HAP-1 (cell line): Measurements from ENCODE around the gene PMIS2.

ENCODE experiments used
- DNase-seq, 2 experiments: peaks; one replicate each; pipeline ENCODE4 v3.0.0-alpha.2; 2016 to 2020; ENCODE audit warnings: low spot score in 2 of 2
- H3K27me3 ChIP-seq: fragments of 250-450 bp; sonication (Bioruptor Pico); 2 replicates; pipeline ENCODE4 v1.5.1; 2020; ENCODE audit warnings: low read depth, mild to moderate bottlenecking, moderate library complexity
- H3K36me3 ChIP-seq: fragments of 250-450 bp; sonication (Bioruptor Pico); replicated peaks from 2 replicates; pipeline ENCODE4 v1.5.1; 2020; ENCODE audit warnings: mild to moderate bottlenecking
- H3K4me1 ChIP-seq: fragments of 250-450 bp; sonication (Bioruptor Pico); 2 replicates; pipeline ENCODE4 v1.5.1; 2020; ENCODE audit warnings: mild to moderate bottlenecking
- H3K4me3 ChIP-seq: fragments of 250-450 bp; sonication (Bioruptor Pico); 2 replicates; pipeline ENCODE4 v1.5.1; 2020; ENCODE audit warnings: mild to moderate bottlenecking, moderate library complexity
- H3K9me3 ChIP-seq: fragments of 250-450 bp; sonication (Bioruptor Pico); 2 replicates; pipeline ENCODE4 v1.5.1; 2020; ENCODE audit warnings: mild to moderate bottlenecking, moderate library complexity
- in situ Hi-C: fragments of 300-500 bp; cut with MboI; formaldehyde crosslinking; loops from 3 replicates; pipeline ENCODE4 v1.14.3; 2020; ENCODE audit warnings: low sequenced_read_pairs, inconsistent platforms, mixed read lengths

The PMIS2 gene

DNA sequence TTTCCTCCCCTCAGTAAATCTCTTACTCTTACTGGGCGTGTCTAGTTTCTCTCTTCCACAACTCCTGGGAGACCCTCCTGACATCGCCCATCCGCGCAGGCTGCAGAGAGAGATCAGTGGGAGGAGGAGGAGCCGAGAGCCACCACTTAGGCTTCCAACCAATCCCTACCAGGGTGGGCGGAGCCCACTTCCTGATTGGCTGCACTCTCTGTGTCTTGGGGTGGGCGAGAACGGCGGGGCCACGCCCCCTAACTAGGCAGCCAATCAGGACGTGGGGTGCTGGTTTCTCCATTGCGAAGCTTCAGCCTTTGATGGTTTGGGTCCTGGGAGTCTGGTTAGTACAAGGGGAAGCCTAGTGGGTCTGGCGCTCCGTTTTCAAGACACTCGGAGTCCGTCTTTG, at the start of gene PMIS2:
Gene PMIS2 (plus strand): TSS at position 326 of the 400 bp plus-strand sequence. CDS start 87 bp downstream, outside the sequence.
- Histone ChIP-seq H3K27me3 (no peaks in the 10 kb centered on the region), H3K4me3 (no peak within 1 kb of the TSS), H3K4me1 (no peaks in the 10 kb centered on the region), H3K9me3 (no peaks in the 10 kb centered on the region), H3K36me3 (no peaks in the 10 kb centered on the region)
- in situ Hi-C loops, result no loop called here
- peak in 1 of 2 experiments; percentile 40 for DNase-seq

DNA sequence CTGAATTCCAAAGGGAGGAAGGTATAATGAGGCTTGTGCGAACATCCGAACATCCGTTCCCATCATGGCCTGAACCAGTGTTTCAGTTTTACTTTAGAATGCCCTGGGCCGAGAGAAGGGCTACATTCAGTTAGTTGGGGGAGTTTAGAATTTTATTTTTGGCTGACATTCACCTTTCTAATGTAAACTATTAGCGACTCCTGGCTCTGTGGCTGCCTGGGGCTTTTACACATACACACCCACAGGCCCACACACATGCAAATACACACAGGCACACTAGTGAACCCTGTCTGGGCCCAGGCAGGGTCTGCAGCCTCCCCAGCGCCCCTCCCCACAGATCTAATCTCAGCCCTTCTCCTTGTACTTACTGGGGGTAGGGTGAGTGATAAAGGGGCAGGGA, 46.7 kb upstream of the PMIS2 start:
- Histone ChIP-seq H3K27me3 (no peaks in the 10 kb centered on the region), H3K36me3 (peaks cover 28% of the 10 kb centered on the region), H3K4me1 (peaks cover 2% of the 10 kb centered on the region), H3K4me3 (no peak overlapping the region), H3K9me3 (no peaks in the 10 kb centered on the region)
- DNase-seq, result no peak
- in situ Hi-C loops, result no loop called here

DNA sequence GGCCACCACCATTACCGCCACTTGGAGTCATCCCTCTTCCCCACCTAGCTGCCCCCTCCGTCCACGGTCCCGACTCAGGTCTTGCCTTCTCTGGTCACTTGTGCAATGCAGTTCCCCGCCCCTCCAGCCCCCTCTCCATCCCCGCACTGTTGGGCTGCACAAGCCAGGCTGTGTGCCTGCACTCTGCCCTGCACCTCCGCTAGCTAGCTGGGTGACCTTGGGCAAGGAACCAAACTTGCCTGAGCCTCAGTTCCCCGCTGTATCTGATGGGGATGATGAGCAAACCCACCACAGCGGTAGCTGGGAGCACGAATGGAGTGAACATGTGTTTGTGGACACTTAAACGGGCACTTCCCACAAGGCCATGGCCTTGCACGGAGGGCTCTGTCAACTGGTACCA, 46.1 kb upstream of the PMIS2 start:
- no peak for DNase-seq
- Histone ChIP-seq H3K4me3 (no peak overlapping the region), H3K36me3 (peaks cover 28% of the 10 kb centered on the region), H3K4me1 (peaks cover 5% of the 10 kb centered on the region), H3K27me3 (no peaks in the 10 kb centered on the region), H3K9me3 (no peaks in the 10 kb centered on the region)
- in situ Hi-C loops, result no loop called here

DNA sequence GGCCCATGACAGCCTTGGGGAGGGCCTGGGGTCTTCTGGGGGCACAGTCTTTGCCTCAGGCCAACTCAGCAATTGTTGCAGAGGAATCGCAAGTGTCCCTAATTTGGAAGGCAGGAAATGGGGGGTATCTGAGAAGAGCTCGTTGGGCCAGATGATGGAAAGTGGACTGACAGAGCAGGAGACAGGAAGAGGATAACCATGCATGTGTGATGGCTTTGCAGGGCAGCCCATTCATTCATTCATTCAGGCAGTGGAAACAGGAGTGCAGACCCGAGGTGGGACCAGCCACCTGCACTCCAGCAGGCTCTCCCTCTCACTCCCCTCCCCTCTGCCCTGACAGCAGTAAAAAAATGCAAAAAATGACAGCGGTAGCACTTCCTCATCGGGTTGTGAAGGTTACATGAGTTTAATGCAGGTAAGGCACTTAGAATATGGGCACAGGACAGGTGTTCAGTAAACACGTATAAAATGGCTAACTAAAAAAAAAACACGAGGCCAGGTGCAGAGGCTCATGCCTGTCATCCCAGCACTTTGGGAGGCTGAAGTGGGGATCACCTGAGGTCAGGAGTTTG, 45.5 kb upstream of the PMIS2 start:
- Histone ChIP-seq H3K4me1 (peaks cover 5% of the 10 kb centered on the region), H3K4me3 (no peak overlapping the region), H3K36me3 (peaks cover 31% of the 10 kb centered on the region), H3K9me3 (no peaks in the 10 kb centered on the region; the same call in 1 of the 2 replicates), H3K27me3 (no peaks in the 10 kb centered on the region)
- DNase-seq, result no peak
- in situ Hi-C loops, result no loop called here

DNA sequence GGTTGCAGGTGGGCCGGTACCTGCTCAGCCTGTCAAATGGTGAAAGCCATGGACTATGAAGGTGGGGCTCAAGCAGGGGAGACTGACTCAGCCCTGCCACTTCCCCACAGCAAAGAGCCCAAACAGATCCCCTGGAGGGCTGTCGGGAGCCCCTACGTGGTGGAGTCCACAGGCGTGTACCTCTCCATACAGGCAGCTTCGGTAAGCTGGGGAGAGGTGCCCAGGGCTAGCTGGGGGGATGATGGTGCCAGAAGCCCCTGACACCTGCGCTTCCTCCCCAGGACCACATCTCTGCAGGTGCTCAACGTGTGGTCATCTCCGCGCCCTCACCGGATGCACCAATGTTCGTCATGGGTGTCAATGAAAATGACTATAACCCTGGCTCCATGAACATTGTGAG, 43.8 kb upstream of the PMIS2 start:
- DNase-seq, result no peak
- no peak overlapping the region for H3K4me3 ChIP-seq
- in situ Hi-C loops, result no loop called here
- peaks cover 37% of the 10 kb centered on the region for H3K36me3 ChIP-seq
- no peaks in the 10 kb centered on the region; the same call in 1 of the 2 replicates for H3K9me3 ChIP-seq
- no peaks in the 10 kb centered on the region for H3K27me3 ChIP-seq
- H3K4me1 ChIP-seq, result peaks cover 9% of the 10 kb centered on the region

DNA sequence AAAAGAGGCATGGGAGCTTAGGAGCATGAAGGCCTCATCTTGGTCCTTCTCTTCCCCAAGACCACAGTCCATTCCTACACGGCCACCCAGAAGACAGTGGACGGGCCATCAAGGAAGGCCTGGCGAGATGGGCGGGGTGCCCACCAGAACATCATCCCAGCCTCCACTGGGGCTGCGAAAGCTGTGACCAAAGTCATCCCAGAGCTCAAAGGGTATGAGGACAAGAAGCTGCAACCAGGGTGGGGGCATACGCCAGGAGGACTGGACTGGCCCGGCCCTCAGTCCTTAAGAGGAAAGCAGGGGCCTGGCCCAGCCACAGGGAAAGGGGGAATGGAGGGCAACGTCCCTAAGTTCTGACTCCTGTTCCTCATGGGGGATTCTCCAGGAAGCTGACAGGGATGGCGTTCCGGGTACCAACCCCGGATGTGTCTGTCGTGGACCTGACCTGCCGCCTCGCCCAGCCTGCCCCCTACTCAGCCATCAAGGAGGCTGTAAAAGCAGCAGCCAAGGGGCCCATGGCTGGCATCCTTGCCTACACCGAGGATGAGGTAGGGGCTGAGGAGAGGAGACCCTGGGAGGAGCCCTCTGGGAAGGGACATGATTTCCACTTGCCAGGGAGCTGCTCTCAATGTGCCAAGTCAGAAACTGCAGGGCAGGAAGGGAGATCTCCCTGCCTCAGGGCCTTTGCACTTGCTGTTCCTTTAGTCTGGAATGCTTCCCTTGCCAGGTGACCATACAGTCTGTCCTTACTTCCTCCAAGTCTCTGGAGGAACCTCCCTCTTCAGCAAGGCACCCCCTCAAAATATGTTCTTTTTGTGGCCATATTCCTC, 42.5 kb upstream of the PMIS2 start:
- peak overlapping the region; percentile 97; the same call in 1 of the 2 replicates for H3K4me3 ChIP-seq
- H3K36me3 ChIP-seq, result peaks cover 42% of the 10 kb centered on the region
- DNase-seq, result no peak
- H3K27me3 ChIP-seq, result no peaks in the 10 kb centered on the region
- H3K4me1 ChIP-seq, result peaks cover 9% of the 10 kb centered on the region
- H3K9me3 ChIP-seq, result no peaks in the 10 kb centered on the region; the same call in 1 of the 2 replicates
- in situ Hi-C loops, result no loop called here

DNA sequence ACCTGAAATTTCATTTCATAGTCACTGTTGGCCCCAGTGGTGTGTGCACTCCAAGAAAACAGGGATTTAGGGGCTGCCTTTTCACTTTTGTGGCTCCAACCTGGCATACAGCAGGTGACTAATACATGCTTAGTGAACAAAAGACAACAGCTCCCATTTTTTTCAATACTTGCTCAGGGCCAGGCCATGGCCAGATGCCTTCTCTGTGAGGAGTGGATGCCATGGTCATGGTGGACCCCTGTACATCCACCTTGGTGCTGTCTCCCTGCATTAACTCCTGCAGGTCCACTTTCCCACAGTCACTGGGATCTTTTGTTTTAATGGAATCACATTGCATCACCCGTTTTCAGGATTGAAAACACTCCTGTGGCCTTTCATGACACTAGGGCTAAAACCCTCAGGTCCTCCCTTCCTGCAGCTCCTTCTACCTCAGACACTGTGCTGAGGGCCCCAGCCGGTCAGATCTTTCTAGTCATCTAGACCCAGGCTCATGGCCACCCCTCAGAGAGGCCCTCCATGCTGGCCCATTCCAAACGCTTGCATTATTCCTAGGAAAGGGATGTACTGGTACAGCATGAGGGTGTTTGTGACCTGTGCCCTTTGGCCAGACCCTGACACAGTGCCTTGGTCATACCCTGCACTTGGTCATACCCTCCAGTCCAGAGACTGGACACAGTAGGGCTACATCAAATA, 41.7 kb upstream of the PMIS2 start:
- Histone ChIP-seq H3K36me3 (peaks cover 49% of the 10 kb centered on the region), H3K4me1 (peaks cover 9% of the 10 kb centered on the region)
- in situ Hi-C loops, result no loop called here

DNA sequence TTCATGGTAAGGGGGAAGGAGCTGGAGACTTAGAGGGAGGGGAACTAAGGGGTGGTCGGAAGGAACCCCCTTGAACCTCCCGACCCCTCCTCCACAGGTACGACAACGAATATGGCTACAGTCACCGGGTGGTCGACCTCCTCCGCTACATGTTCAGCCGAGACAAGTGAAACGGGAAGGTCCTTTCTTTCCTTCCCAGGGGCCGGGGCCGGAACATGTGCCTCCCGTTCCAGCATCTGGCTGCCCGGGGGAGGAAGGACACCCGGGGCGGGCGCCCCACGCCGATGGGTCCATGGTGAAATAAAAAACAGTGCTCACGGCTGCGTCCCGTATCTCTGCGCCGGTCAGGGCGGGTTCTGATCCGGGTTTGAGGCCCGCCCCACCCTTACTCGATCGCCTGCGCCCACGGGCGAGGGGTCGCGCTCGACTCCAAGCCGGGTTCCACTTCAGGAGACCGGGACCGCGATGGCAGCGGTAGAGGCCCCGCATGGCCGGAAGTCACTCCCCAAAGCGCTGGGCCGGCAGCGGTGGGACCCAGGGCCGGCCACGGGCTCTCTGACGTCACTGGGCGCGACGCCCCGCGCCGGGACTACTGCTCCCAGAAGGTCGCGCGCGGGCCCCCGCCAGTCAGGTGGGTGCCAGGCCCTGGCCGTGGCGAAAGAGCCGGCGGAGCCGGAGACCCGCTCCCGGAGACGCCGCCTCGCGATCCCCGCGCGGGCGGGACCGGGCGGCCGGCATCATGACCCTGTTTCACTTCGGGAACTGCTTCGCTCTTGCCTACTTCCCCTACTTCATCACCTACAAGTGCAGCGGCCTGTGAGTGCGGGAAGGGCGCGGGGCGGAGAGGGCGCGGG, 40.7 kb upstream of the PMIS2 start, which contains the start of gene TMEM147:
Gene TMEM147 (plus strand): TSS at position 626 of the 854 bp plus-strand sequence. CDS start 114 bp downstream, at position 740.
- peak; percentile 84 to 95 for DNase-seq
- Histone ChIP-seq H3K36me3 (peaks cover 46% of the 10 kb centered on the region), H3K4me1 (peaks cover 9% of the 10 kb centered on the region), H3K4me3 (peak within 1 kb of the TSS; percentile 97), H3K9me3 (no peaks in the 10 kb centered on the region; the same call in 1 of the 2 replicates), H3K27me3 (no peaks in the 10 kb centered on the region)
- in situ Hi-C loops, result loop anchor here (5.0 kb wide), 1 partner anchor 172 kb away; the partner anchor contains the start of gene KMT2B

More for the DNA sequence above, 41.7 kb upstream of the PMIS2 start:
- Histone ChIP-seq H3K9me3 (no peaks in the 10 kb centered on the region; the same call in 1 of the 2 replicates), H3K4me3 (peak overlapping the region; percentile 97), H3K27me3 (no peaks in the 10 kb centered on the region)
- no peak for DNase-seq

DNA sequence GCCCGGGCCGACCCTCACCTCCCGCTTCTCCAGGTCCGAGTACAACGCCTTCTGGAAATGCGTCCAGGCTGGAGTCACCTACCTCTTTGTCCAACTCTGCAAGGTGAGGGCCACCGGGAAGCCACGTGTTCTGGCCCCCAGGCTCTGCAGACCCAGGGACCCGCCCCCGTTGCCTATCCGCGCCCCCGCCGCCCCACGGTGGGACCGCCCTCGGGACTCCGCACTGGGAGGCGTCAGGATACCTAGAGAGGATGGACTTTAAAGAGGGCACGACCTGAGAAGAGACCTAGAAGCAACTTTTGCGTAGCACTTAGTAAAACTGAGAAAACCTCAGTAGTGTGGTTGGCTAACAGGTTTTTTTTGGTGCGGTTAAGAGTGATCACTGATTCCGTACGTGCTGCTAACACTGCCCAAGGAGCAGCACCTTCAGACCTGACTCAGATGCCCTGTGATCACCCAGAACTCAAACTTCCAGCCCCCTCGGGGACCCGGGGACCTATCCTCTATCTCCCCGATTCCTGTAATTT, 40.1 kb upstream of the PMIS2 start:
- Histone ChIP-seq H3K4me1 (peaks cover 9% of the 10 kb centered on the region), H3K9me3 (no peaks in the 10 kb centered on the region; the same call in 1 of the 2 replicates), H3K4me3 (peak overlapping the region; percentile 97), H3K36me3 (peaks cover 46% of the 10 kb centered on the region), H3K27me3 (no peaks in the 10 kb centered on the region)
- DNase-seq, result peak; percentile 21 to 76
- in situ Hi-C loops, result loop anchor here (5.0 kb wide), 1 partner anchor 171 kb away; the partner anchor contains the start of gene KMT2B

DNA sequence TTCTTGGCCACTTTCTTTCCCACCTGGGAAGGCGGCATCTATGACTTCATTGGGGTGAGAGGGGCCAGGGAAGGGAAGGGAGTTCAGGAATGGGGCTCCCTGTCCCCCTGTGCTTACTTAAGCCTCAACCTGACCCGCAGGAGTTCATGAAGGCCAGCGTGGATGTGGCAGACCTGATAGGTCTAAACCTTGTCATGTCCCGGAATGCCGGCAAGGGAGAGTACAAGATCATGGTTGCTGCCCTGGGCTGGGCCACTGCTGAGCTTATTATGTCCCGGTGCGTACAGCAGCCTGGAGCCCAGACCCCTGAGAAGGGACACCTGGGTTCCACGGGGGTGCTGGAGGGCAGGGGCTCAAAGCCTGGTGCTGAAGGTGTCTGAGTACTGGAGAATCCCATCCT, 39.4 kb upstream of the PMIS2 start:
- H3K4me3 ChIP-seq, result peak overlapping the region; percentile 97
- H3K4me1 ChIP-seq, result peaks cover 9% of the 10 kb centered on the region
- H3K9me3 ChIP-seq, result no peaks in the 10 kb centered on the region; the same call in 1 of the 2 replicates
- in situ Hi-C loops, result loop anchor here (5.0 kb wide), 1 partner anchor 171 kb away; the partner anchor contains the start of gene KMT2B
- H3K27me3 ChIP-seq, result no peaks in the 10 kb centered on the region
- no peak for DNase-seq
- H3K36me3 ChIP-seq, result peaks cover 41% of the 10 kb centered on the region

DNA sequence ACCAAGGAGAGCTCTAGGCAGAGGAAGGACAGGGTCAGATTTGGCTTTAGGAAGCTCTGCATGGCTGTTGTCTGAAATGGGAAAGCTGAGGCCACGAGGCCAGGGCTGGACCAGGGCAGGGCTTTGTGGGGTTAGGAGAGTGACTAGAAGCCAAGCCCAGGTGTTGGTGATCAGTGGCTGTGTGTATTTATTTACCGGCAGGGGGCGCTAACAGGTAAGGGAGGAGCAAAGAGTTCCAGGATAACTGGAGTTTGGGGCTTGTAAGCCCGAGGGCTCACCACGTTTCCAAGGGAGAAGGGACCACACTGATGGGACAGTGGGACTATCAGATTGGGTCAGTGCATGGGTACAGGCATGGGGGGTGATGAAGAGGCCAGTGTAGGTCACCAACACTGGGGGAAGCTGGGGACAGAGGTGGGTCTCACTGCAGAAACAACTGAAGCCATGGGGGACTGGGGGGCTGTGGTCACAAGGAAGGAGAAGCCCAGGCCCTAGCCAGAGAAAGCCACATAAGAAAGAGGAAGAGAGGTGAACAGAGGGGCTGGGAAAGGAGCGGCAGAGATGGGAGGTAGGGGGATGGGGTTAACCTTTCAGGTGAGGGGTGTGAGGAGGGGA, 36.7 kb upstream of the PMIS2 start:
- peaks cover 21% of the 10 kb centered on the region for H3K36me3 ChIP-seq
- DNase-seq, result peak; percentile 64 to 80
- H3K9me3 ChIP-seq, result no peaks in the 10 kb centered on the region; the same call in 1 of the 2 replicates
- peaks cover 7% of the 10 kb centered on the region for H3K4me1 ChIP-seq
- in situ Hi-C loops, result loop anchor here (5.0 kb wide), 1 partner anchor 168 kb away; the partner anchor contains the start of gene KMT2B
- H3K27me3 ChIP-seq, result no peaks in the 10 kb centered on the region
- no peak overlapping the region for H3K4me3 ChIP-seq

DNA sequence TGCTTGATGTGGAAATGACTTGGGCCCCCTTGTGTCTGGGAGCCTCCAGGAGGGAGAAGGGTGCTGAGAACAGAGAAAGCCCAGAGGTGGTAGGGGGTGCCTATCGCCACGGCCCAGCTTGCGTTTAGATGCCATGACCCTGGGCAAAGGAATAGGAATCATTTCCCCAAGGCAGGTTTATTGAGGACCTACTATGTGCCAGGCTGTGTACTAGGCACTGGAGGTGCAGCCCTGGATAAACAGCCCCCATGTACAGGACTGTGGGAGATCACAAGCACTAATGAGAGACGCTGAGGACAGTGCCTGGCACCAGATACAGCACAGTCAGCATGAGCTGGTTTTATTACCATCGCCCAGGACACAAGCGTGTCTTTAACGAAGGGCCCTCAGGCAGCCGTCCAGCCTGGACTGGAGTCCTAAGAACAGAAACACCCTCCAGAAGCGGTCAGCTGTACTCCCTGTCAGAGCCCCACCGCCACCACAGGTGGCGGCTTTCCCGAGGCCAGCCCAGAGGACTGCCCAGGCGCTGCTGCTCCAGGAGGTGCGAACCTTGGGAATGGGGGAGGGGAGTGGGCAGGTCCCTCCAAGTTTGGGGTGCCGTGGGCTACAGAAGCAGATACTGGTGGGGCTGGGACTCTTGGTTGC, 36.0 kb upstream of the PMIS2 start:
- in situ Hi-C loops, result loop anchor here (5.0 kb wide), 1 partner anchor 167 kb away; the partner anchor contains the start of gene KMT2B
- Histone ChIP-seq H3K4me3 (no peak overlapping the region), H3K36me3 (peaks cover 21% of the 10 kb centered on the region), H3K9me3 (no peaks in the 10 kb centered on the region; the same call in 1 of the 2 replicates), H3K4me1 (peaks cover 4% of the 10 kb centered on the region), H3K27me3 (no peaks in the 10 kb centered on the region)
- DNase-seq, result no peak
